HG03095 (cell line): ENCODE measurements around the gene PRDM5.

Experiments used
- ATAC-seq: cut with Tn5 transposase; IDR thresholded peaks from one replicate; pipeline ENCODE4 v1.9.1; 2021; ENCODE audit warnings: moderate library complexity; ENCODE audit not compliant: unreplicated experiment

PRDM5 gene

GRCh38 chr4:120824946-120825345, 97.6 kb downstream of the PRDM5 start:
- no peak for ATAC-seq

- no peak for ATAC-seq
Measured at GRCh38 chr4:120821977-120822376, 100.5 kb downstream of the PRDM5 start.

- ATAC-seq, result no peak
Measured at GRCh38 chr4:120821029-120821428, 101.5 kb downstream of the PRDM5 start.

GRCh38 chr4:120819805-120820437, 102.6 kb downstream of the PRDM5 start:
- ATAC-seq, result no peak

GRCh38 chr4:120816296-120816965, 106.1 kb downstream of the PRDM5 start:
- ATAC-seq, result no peak

GRCh38 chr4:120815361-120815760, 107.2 kb downstream of the PRDM5 start:
- ATAC-seq, result no peak

- ATAC-seq, result no peak
Measured at GRCh38 chr4:120814886-120815285, 107.6 kb downstream of the PRDM5 start.

- no peak for ATAC-seq
Measured at GRCh38 chr4:120812216-120812615, 110.3 kb downstream of the PRDM5 start.

- ATAC-seq, result no peak
Measured at GRCh38 chr4:120809518-120809917, 113.0 kb downstream of the PRDM5 start.

- ATAC-seq, result no peak
Measured at GRCh38 chr4:120808475-120809141, 113.9 kb downstream of the PRDM5 start.

- ATAC-seq, result no peak
Measured at GRCh38 chr4:120801137-120801758, 121.3 kb downstream of the PRDM5 start.

GRCh38 chr4:120798570-120798969, 124.0 kb downstream of the PRDM5 start:
- no peak for ATAC-seq

- no peak for ATAC-seq
Measured at GRCh38 chr4:120796271-120796670, 126.3 kb downstream of the PRDM5 start.

- no peak for ATAC-seq
Measured at GRCh38 chr4:120785202-120785601, 137.3 kb downstream of the PRDM5 start.

GRCh38 chr4:120777459-120777858, 145.1 kb downstream of the PRDM5 start:
- no peak for ATAC-seq

- ATAC-seq, result no peak
Measured at GRCh38 chr4:120775431-120775830, 147.1 kb downstream of the PRDM5 start.

GRCh38 chr4:120773641-120774040, 148.9 kb downstream of the PRDM5 start:
- ATAC-seq, result no peak

- ATAC-seq, result no peak
Measured at GRCh38 chr4:120771907-120772306, 150.6 kb downstream of the PRDM5 start.

- ATAC-seq, result no peak
Measured at GRCh38 chr4:120770897-120771296, 151.6 kb downstream of the PRDM5 start.

- ATAC-seq, result no peak
Measured at GRCh38 chr4:120769227-120769626, 153.3 kb downstream of the PRDM5 start.

- ATAC-seq, result no peak
Measured at GRCh38 chr4:120765260-120765680, 157.3 kb downstream of the PRDM5 start.

GRCh38 chr4:120763650-120764049, 158.9 kb downstream of the PRDM5 start:
- no peak for ATAC-seq
